NCI-H1092 treated with DMSO at 0.1 percent for 48 hours (cell line): ENCODE measurements around the gene BCL11B.
"Not testable (repeated sequence)": the region's sequence is repeated elsewhere in the genome, so short reads cannot be mapped to it uniquely, and the experiment has no call there.

Experiments
- DNase-seq: peaks from one replicate; lab custom pipeline; 2025; lab: John Stamatoyannopoulos, UW

BCL11B gene

GRCh38 chr14:99239661-99240092, 32.3 kb downstream of the BCL11B start:
- DNase-seq = no peak

DNA sequence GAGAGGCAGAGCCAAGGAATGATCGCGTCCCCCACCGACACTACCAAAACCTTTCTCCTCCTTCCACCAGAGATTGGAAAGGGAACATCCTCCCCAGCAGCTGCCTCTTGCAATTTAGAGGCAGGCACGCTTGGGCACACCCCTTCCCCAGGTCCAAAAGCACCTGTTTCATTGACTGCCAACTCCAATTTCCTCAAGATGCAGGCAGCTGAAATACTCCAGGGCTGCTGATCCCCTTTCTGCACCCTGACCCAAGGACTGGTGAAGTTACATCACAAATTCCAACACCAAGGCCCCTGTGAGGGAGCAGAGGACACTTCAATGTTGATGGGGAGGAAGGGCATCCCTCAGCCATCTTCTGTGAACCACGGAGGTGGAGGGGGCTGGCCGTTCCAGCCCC, 33.8 kb downstream of the BCL11B start:
- no peak for DNase-seq

DNA sequence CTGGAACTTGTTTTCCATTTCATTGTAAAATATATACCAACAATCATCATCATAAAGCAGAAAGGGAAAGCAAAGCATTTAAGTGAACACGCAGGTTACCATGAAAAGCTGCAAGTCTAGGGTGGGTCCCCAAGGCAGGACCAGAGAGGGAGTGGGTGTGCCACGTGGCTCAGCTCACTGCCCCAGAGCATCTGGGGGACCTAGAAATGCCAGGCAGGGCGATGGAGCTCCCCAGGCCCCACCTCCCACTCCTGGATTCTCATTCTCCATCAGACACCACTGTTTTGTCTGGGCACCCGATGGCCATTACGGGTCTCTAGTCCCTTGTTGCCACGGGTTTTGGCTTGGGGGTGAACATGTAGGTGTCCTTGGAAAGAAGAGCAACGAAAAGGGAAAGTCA, 34.7 kb downstream of the BCL11B start:
- DNase-seq = no peak

DNA sequence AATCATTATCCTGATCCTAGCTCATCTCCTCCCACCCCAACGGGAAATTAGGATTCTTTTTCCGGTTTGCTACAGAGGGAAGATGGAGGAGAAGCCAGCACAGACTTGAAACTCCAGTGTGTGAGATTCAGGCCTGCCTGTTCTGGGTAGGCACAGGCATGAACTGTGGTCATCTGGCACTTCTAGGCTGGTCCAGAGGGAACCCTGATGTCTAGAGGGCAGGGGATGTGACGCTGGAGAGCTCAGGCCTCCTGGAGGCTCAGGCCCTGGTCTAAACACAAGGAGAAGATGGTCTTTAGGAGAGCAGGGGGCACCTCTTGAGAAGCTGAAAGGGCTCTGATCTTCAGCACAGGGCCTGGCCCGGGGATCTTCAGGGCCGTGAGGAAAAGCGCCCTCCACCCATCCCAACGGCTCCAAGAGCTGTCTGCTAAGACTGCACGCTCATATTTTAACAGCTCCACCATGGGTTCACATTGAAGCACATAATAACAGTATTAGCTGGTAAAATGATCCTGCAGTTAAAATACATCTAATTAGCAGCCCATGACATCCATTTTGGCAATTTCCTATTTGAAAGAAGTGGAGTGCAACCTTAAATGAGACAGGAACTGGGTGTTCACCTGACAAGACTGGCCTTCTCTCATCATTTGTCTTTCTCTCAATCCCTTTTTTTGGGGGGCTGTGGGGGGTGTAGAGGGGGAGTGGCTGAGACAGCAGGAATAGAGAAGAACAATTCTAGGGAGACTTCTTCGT, 35.4 kb downstream of the BCL11B start:
- DNase-seq = no peak

DNA sequence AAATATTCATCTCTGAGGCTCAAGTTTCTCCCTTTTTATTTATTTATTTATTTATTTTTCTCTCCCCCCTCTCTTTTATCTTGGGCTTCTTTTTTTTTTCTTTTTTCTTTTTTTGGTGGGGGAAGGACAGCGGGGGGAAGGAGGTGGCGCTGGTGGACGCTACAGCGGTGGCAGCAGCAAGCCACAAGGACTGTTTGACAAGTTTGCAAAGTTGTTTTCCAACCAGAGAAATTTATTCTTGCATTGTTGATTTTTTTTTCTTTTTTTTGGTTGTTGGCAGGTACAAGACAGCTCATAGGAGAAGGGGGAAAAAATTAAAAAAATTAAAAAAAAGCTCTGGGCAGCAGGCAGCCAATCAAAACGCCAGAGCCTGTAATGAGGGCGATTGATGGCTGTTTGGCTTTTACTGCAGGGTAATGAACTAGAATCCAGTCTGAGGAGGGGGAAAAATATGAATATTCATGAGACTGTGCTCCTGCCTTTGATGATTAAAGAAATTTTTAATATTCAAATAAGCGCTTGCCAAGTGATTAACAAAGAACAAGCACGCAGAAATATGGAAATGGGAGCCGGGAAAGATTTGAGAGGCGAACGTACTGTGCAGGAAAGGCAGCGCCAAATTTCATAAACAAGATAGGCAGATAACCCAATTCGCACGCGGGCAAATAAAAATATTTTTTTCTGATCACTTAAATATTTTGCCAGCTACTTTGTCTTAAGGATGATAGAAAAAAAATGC, 36.2 kb downstream of the BCL11B start:
- no peak for DNase-seq

GRCh38 chr14:99234961-99235571, 36.9 kb downstream of the BCL11B start:
- DNase-seq = no peak

DNA sequence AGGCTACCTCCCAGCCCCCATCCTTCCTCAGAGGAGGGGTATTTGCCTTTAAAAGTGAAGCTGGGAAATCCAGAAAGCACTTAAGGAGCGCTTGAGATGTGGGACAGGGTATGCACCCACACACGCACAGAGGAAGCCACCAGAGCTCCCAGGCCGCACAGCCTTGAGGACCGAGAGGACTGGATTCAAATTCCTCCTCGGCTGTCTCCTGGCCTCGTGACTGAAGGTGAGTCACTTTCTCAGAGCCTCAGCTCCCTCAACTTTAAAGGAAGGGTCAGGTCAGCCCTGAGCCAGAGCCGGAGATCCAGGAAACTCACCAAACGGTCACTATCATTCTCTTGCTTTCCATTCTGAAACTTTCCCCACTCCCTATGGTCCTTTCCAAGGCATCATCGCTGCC, 37.6 kb downstream of the BCL11B start:
- DNase-seq = no peak

DNA sequence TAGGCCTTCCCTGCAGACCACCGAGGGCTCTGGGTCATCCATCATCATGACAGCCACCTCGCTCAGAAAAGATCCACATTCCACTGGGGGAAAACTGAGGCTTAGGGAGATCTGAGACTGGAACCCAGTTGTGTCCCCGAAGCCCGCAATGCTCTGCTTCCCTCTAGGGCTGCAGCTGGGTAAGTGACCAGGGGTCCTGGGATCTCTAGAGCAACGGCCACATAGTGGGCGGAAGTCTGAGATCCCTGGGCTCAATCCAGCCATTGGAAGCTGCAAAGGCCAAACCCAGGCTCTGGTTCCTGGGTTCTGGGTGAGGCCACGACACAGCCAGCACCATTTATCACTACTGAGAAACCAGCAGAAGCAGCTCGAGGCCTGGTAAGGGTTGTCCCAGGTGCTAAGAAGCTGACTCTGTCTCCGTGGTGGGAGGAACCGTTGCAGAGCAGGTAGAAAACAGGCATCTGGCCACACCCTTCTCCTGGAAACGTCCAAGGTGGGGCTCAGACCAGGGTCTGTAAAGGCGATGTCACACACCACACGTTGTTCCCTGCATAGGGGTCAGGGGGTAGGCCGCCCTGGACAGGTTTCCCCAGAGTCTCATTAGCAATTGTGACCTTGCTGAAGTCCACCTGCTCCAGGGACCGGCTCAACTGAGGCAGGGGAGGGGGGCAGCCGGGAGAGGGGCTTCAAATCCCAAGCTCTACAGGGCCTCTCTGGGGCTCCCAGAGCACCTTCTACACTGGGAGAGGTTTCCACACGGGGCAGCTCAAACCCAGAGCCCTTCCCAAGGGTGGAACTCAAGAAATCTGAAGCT, 38.6 kb downstream of the BCL11B start:
- DNase-seq = no peak

- no peak for DNase-seq
Measured at GRCh38 chr14:99232714-99233214, 39.2 kb downstream of the BCL11B start.

GRCh38 chr14:99231850-99232713, 39.9 kb downstream of the BCL11B start:
- DNase-seq = no peak

DNA sequence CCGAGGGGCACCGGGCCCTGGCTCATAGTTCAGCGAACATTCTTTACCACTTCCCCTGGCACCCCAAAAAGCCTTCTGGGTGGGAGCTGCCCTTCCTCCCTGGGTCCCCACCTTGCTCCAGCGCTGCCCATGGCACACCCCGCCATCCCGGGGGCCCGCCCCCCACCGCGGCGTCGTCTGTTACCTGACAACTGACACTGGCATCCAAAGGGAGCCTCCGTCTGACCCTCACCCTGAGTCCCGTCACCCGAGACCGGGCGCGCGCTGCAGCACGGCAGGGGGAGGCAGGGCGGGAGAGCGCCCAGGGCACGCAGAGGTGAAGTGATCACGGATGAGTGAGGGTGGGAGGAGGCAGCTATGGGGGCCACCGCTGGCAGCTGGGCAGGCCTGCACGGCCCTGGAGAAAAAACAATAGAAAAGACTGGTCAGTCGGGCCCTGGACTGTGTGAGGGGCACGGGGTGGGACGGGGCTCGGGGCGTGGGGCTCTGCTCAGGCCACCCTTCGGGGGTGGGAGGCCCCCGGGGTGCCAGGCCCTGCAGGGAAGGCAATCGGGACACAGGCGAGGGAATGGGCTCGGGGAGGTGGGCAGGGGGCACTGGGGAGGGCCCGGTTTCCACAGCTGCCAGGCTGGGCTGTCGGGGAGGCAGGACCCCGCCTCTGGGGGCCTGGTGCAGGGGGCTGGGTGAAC, 40.7 kb downstream of the BCL11B start:
- DNase-seq = no peak

- DNase-seq = no peak
Measured at GRCh38 chr14:99230208-99231151, 41.5 kb downstream of the BCL11B start.

DNA sequence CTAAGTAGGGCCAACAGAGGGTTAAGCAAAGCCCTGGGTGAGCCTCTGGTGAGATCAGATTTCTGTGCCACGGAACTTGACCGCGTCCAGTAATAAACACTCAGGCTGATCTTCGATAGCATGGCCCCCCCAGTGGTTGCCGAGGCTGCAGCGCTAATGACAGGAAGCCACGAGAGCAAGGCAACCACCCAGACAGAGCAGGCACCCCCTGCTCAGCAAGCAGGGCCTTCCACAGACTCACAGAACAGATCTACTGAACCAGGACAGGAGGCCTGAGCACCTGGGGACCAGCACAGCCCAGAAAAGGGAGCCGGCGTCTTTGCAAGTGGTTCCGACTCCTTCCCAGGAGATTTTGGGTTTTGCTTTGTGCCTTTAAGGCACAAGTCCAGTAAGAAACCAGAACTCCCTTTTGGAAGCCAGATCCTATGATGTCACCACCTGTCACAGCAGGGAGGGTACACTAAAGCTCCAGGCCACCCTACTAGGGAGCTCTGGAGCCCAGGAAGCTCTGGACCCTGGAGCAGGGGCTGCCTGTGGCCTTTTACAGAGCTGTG, 42.3 kb downstream of the BCL11B start:
- DNase-seq = peak; percentile 6

GRCh38 chr14:99228760-99229159, 43.2 kb downstream of the BCL11B start:
- not testable (repeated sequence) for DNase-seq

GRCh38 chr14:99226687-99227086, 45.3 kb downstream of the BCL11B start:
- no peak for DNase-seq

DNA sequence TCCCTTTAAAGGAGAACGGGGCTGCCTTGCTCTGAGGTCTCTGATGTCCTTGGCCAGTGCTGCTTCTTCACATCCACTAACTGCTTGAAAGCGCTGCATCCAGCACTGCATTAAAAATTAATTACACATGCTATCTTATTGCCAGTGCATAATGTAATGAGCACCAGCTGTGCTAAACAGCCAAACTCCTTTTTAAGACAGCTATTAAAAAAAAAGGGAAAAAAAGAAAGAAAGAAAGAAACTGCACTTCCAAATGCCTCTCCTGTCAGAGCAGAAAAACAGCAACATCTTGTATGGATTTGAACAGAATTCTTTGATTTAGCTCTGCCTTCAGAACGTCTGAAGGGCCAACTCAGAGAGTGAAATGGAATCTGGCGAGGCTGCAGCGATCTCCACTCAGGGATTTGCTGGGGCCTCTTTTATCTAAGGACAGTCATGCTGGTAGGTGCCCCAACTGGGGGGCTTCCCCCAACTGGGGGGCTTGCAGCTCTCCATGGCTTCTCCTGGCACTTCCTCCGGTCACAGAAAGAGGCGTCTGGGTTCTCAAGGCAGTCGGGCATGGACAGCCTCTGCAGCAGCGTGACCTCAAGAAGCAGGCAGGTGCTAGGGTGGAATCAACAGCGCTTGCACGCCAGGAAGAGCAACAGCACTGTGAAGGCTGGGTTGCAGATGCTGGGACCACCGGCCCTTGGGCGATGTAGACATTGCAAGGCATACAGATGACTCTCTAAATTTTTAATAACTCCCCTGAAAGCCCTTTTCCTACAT, 46.4 kb downstream of the BCL11B start:
- DNase-seq = no peak

- no peak for DNase-seq
Measured at GRCh38 chr14:99224948-99225347, 47.0 kb downstream of the BCL11B start.
